A549 (cell line): ENCODE measurements around the gene SAMMSON. TPM values are rescaled to one million over a fixed set of nuclear protein-coding genes. Genes with fewer than 3 reads are reported as not detected.

Experiments
- ATAC-seq, 2 experiments: fragments of 200-7000 bp in 1 of 2; fragments of >200 bp in 1 of 2; cut with Nextera tagmentation in 1 of 2; cut with Tn5 transposase in 1 of 2; 3 replicates each; pipeline versions ENCODE4 v1.8.0 to v1.9.1; 2018 to 2020; ENCODE audit warnings: mild to moderate bottlenecking in 1 of 2, moderate library complexity in 1 of 2
- CTCF ChIA-PET: fragments of 300-600 bp; sonication (Branson Sonifier 250); formaldehyde crosslinking; extraction: SDS; loops from one replicate; lab custom pipeline; 2021; ENCODE audit warnings: antibody characterized with exemption, inconsistent platforms; lab: Yijun Ruan, JAX
- POLR2A ChIA-PET: fragments of 350-600 bp; formaldehyde crosslinking; extraction: SDS; loops from one replicate; lab custom pipeline; 2021; ENCODE audit warnings: antibody characterized with exemption, inconsistent platforms; lab: Yijun Ruan, JAX
- DNase-seq, 2 experiments: peaks; one replicate each; pipeline versions ENCODE4 v3.0.0 to v3.0.0-alpha.2; 2011 to 2016; ENCODE audit warnings: low read depth in 1 of 2, low spot score in 1 of 2
- FAIRE-seq: peaks from 2 replicates; lab custom pipeline; 2011; peaks lifted over from hg19 to GRCh38; lab: Jason Lieb, UNC
- H3K27ac ChIP-seq, 2 experiments: fragments of >200 bp; sonication (Bioruptor Twin); formaldehyde crosslinking; 3 replicates each; pipeline ENCODE4 v1.5.1; 2016 to 2017
- H3K4me1 ChIP-seq: fragments of >200 bp; sonication (Bioruptor Twin); formaldehyde crosslinking; 3 replicates; pipeline ENCODE4 v1.6.1; 2016
- H3K4me2 ChIP-seq: fragments of >200 bp; sonication (Bioruptor Twin); formaldehyde crosslinking; 3 replicates; pipeline ENCODE4 v1.6.1; 2016
- H3K4me3 ChIP-seq: fragments of >200 bp; sonication (Bioruptor Twin); formaldehyde crosslinking; 3 replicates; pipeline ENCODE4 v1.5.1; 2016
- H3K9me3 ChIP-seq: fragments of >200 bp; sonication (Bioruptor Twin); formaldehyde crosslinking; 3 replicates; pipeline ENCODE4 v1.6.1; 2016
- ATOH8 ChIP-seq: fragments of 250-450 bp; sonication (Bioruptor Pico); IDR thresholded peaks from 2 replicates; pipeline ENCODE4 v1.5.0; 2020; ENCODE audit warnings: low read depth, mild to moderate bottlenecking, moderate library complexity
- CBX8 ChIP-seq: fragments of 200-600 bp; sonication (generic); IDR thresholded peaks from 2 replicates; pipeline ENCODE4 v1.6.1; 2016
- CTCF ChIP-seq: fragments of >200 bp; sonication (Bioruptor Twin); formaldehyde crosslinking; IDR thresholded peaks from 3 replicates; pipeline ENCODE4 v1.5.1; 2016
- EHF ChIP-seq: fragments of 250-450 bp; sonication (Bioruptor Pico); IDR thresholded peaks from 2 replicates; pipeline ENCODE4 v1.5.0; 2020; ENCODE audit warnings: mild to moderate bottlenecking
- ELK1 ChIP-seq: fragments of 150-350 bp; IDR thresholded peaks from 2 replicates; pipeline ENCODE4 v1.6.1; 2014; ENCODE audit warnings: low read depth, mild to moderate bottlenecking, low read length
- ESRRA ChIP-seq: fragments of 150-350 bp; IDR thresholded peaks from 2 replicates; pipeline ENCODE4 v1.6.1; 2014; ENCODE audit warnings: mild to moderate bottlenecking, low read length, borderline replicate concordance
- FOXS1 ChIP-seq: fragments of 250-450 bp; sonication (Bioruptor Pico); IDR thresholded peaks from 2 replicates; pipeline ENCODE4 v1.5.0; 2020; ENCODE audit warnings: mild to moderate bottlenecking, moderate library complexity
- HDAC2 ChIP-seq: fragments of 200-600 bp; sonication (generic); IDR thresholded peaks from 2 replicates; pipeline ENCODE4 v1.6.1; 2016
- HES2 ChIP-seq: fragments of >200 bp; sonication (Bioruptor Twin); formaldehyde crosslinking; IDR thresholded peaks from 2 replicates; pipeline ENCODE4 v1.6.1; 2016
- HEYL ChIP-seq: fragments of 250-450 bp; sonication (Bioruptor Pico); IDR thresholded peaks from 2 replicates; pipeline ENCODE4 v1.8.0; 2021; ENCODE audit warnings: mild to moderate bottlenecking, moderate library complexity
- HOXB13 ChIP-seq: fragments of 250-450 bp; sonication (Bioruptor Pico); IDR thresholded peaks from 2 replicates; pipeline ENCODE4 v1.5.0; 2020; ENCODE audit warnings: low read depth, mild to moderate bottlenecking, moderate library complexity
- HOXB5 ChIP-seq: fragments of 250-450 bp; sonication (Bioruptor Pico); IDR thresholded peaks from 2 replicates; pipeline ENCODE4 v1.5.0; 2020; ENCODE audit warnings: mild to moderate bottlenecking, moderate library complexity
- JUN ChIP-seq, 2 experiments: fragments of >200 bp; sonication (Bioruptor Twin); formaldehyde crosslinking; IDR thresholded peaks; 2 replicates in 1 of 2; 3 replicates in 1 of 2; pipeline ENCODE4 v1.6.1; 2016 to 2017
- KDM1A ChIP-seq: fragments of 200-600 bp; sonication (generic); IDR thresholded peaks from 2 replicates; pipeline ENCODE4 v1.6.1; 2016; ENCODE audit warnings: low read depth, mild to moderate bottlenecking
- KDM5A ChIP-seq: fragments of 200-600 bp; sonication (generic); IDR thresholded peaks from 2 replicates; pipeline ENCODE4 v1.6.1; 2016; ENCODE audit warnings: antibody characterized with exemption, mild to moderate bottlenecking
- MAFK ChIP-seq: fragments of 450-650 bp; IDR thresholded peaks from 2 replicates; pipeline ENCODE4 v1.6.1; 2014; ENCODE audit not compliant: partially characterized antibody
- PBX3 ChIP-seq: IDR thresholded peaks from 2 replicates; pipeline ENCODE4 v1.6.1; 2012
- PHF8 ChIP-seq: fragments of 200-600 bp; sonication (generic); IDR thresholded peaks from 2 replicates; pipeline ENCODE4 v1.6.1; 2016; ENCODE audit warnings: low read depth, mild to moderate bottlenecking, antibody characterized with exemption, moderate library complexity, borderline replicate concordance
- RAD21 ChIP-seq, 2 experiments: fragments of >200 bp in 1 of 2; sonication (Bioruptor Twin) in 1 of 2; formaldehyde crosslinking in 1 of 2; IDR thresholded peaks in 1 of 2; conservative IDR thresholded peaks in 1 of 2; 2 replicates in 1 of 2; 3 replicates in 1 of 2; pipeline ENCODE4 v1.6.1; 2012 to 2018; ENCODE audit warnings: inconsistent platforms in 1 of 2
- RARB ChIP-seq: fragments of 250-450 bp; sonication (Bioruptor Pico); IDR thresholded peaks from 2 replicates; pipeline ENCODE4 v1.8.0; 2021; ENCODE audit warnings: mild to moderate bottlenecking, moderate library complexity
- RCOR1 ChIP-seq: fragments of 150-350 bp; IDR thresholded peaks from 2 replicates; pipeline ENCODE4 v1.6.1; 2014; ENCODE audit warnings: antibody characterized with exemption, low read length, low read depth
- RFX5 ChIP-seq: fragments of 450-650 bp; IDR thresholded peaks from 2 replicates; pipeline ENCODE4 v1.7.1; 2014; ENCODE audit warnings: antibody characterized with exemption, mild to moderate bottlenecking, moderate library complexity
- RNF2 ChIP-seq: fragments of 200-600 bp; sonication (generic); IDR thresholded peaks from 2 replicates; pipeline ENCODE4 v1.6.1; 2016; ENCODE audit warnings: low read depth, mild to moderate bottlenecking, antibody characterized with exemption, moderate library complexity, borderline replicate concordance
- TP53 ChIP-seq: fragments of 250-450 bp; sonication (Bioruptor Pico); IDR thresholded peaks from 2 replicates; pipeline ENCODE4 v1.5.0; 2021; ENCODE audit warnings: mild to moderate bottlenecking, moderate library complexity
- ZC3H11A ChIP-seq: fragments of 450-650 bp; IDR thresholded peaks from 2 replicates; pipeline ENCODE4 v1.6.1; 2014; ENCODE audit warnings: antibody characterized with exemption, mild to moderate bottlenecking
- ZFP36 ChIP-seq: fragments of 450-650 bp; IDR thresholded peaks from 2 replicates; pipeline ENCODE4 v1.6.1; 2014; ENCODE audit warnings: borderline replicate concordance; ENCODE audit not compliant: partially characterized antibody
- ZNF302 ChIP-seq: fragments of 250-450 bp; sonication (Bioruptor Pico); IDR thresholded peaks from 2 replicates; pipeline ENCODE4 v1.9.0; 2021; ENCODE audit warnings: inconsistent platforms, mild to moderate bottlenecking, moderate library complexity
- WGBS: methylation state at CpG from one replicate; pipeline ENCODE4 v1.1.6; 2017; ENCODE audit errors: missing lambda C conversion rate; 5-methylcytosine and 5-hydroxymethylcytosine counted together
- polyA plus RNA-seq, 4 experiments: library from polyadenylated mRNA; depleted of rRNA in 3 of 4; stranded (reverse); fragments of >200 nt; fragmentation: RNase III in 1 of 4; extraction: RNeasy Plus Mini Kit Qiagen cat#74134 plus additional on column Dnase treatment in 1 of 4; gene quantifications; 2 replicates in 3 of 4; 3 replicates in 1 of 4; pipeline ENCODE4 v1.2.3, GENCODE V29; 2011 to 2017
- TF ChIP-seq, protein P1 (sequence below): fragments of 250-450 bp; sonication (Bioruptor Pico); IDR thresholded peaks from 2 replicates; pipeline ENCODE4 v1.5.0; 2021; ENCODE audit warnings: mild to moderate bottlenecking, moderate library complexity, borderline replicate concordance
- TF ChIP-seq, protein P2 (sequence below): IDR thresholded peaks from 2 replicates; pipeline ENCODE4 v1.6.1; 2012

The SAMMSON gene
- polyA plus RNA-seq, 2 of the 4 experiments (the other 2 are of a cell fraction), result not detected

GRCh38 chr3:70075101-70075500 is 75.6 kb downstream of the SAMMSON start:
- CTCF ChIA-PET, result interaction anchor here (1.2 to 2.8 kb wide), 2 partner anchors 11 to 18 kb away, joined by 4 to 21 read pairs; no protein-coding TSS in a partner anchor
- WGBS, result 6% methylated on average over 2 of the region's 2 CpGs
- no peak for DNase-seq
- TF ChIP-seq TP53 (no peak), RARB (CRISPR knock-in tag) (no peak)
- H3K9me3 ChIP-seq, result peaks cover 10% of the 10 kb centered on the region; the same call in 2 of the 3 replicates
- no peak for ATAC-seq
- no peaks in the 10 kb centered on the region for H3K4me1 ChIP-seq
- H3K4me3 ChIP-seq, result no peak overlapping the region
- POLR2A ChIA-PET, result no interaction called here
- no peak for FAIRE-seq
- H3K4me2 ChIP-seq, result no peak overlapping the region
- H3K27ac ChIP-seq, result no peak overlapping the region

DNA sequence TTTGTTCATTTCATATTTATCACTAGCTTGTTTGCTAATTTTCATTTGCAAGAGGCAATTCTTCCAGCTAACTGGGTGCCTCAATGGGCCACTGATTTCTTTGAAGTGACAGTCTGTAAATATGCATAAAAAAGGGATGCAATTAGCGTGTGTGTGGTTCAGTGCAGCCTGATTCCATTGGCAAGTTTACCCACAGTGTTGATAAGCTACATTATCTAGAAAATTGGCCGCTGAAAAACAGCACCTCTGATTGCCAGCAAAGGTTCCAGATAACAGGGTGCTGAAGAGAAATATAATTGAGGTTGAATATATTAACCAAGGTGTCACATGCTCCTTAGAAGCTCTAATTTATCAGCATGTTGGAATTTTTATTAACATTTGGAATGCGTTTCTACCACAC is 76.9 kb downstream of the SAMMSON start:
- no peak overlapping the region for H3K27ac ChIP-seq
- FAIRE-seq, result no peak
- TF ChIP-seq FOXS1 (CRISPR knock-in tag), result no peak
- no peak for TF ChIP-seq PHF8
- no peak for TF ChIP-seq KDM1A
- no peak for TF ChIP-seq RCOR1
- no peak for TF ChIP-seq ATOH8
- no peak for TF ChIP-seq ZC3H11A
- no peak for TF ChIP-seq ZFP36
- no peak for TF ChIP-seq RNF2
- TF ChIP-seq EHF, result no peak
- TF ChIP-seq, protein P1, sequence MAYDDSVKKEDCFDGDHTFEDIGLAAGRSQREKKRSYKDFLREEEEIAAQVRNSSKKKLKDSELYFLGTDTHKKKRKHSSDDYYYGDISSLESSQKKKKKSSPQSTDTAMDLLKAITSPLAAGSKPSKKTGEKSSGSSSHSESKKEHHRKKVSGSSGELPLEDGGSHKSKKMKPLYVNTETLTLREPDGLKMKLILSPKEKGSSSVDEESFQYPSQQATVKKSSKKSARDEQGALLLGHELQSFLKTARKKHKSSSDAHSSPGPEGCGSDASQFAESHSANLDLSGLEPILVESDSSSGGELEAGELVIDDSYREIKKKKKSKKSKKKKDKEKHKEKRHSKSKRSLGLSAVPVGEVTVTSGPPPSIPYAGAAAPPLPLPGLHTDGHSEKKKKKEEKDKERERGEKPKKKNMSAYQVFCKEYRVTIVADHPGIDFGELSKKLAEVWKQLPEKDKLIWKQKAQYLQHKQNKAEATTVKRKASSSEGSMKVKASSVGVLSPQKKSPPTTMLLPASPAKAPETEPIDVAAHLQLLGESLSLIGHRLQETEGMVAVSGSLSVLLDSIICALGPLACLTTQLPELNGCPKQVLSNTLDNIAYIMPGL (CRISPR knock-in tag), result no peak
- TF ChIP-seq ELK1, result no peak
- TF ChIP-seq JUN (IDR thresholded peaks at IDR 0.05), result no peak
- TF ChIP-seq RFX5, result no peak
- TF ChIP-seq HDAC2, result no peak
- TF ChIP-seq, protein P2, sequence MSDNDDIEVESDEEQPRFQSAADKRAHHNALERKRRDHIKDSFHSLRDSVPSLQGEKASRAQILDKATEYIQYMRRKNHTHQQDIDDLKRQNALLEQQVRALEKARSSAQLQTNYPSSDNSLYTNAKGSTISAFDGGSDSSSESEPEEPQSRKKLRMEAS, result no peak
- TF ChIP-seq HOXB5 (CRISPR knock-in tag), result no peak
- no peak for TF ChIP-seq RAD21 (conservative IDR thresholded peaks at IDR 0.05 in 1 of 2, IDR thresholded peaks at IDR 0.05 in 1 of 2)
- TF ChIP-seq ESRRA, result no peak
- TF ChIP-seq, all 56 proteins: peak for 0
- POLR2A ChIA-PET, result no interaction called here
- Histone ChIP-seq H3K4me1 (no peaks in the 10 kb centered on the region), H3K9me3 (peaks cover 10% of the 10 kb centered on the region; the same call in 2 of the 3 replicates), H3K4me3 (no peak overlapping the region), H3K4me2 (no peak overlapping the region)
- ATAC-seq (no peak), DNase-seq (no peak)
- WGBS, result 40% methylated on average over 3 of the region's 3 CpGs
- CTCF ChIA-PET, result interaction anchor here (0.8 to 2.8 kb wide), 8 partner anchors 10 to 20 kb away, joined by 3 to 21 read pairs (median 4); no protein-coding TSS in a partner anchor

DNA sequence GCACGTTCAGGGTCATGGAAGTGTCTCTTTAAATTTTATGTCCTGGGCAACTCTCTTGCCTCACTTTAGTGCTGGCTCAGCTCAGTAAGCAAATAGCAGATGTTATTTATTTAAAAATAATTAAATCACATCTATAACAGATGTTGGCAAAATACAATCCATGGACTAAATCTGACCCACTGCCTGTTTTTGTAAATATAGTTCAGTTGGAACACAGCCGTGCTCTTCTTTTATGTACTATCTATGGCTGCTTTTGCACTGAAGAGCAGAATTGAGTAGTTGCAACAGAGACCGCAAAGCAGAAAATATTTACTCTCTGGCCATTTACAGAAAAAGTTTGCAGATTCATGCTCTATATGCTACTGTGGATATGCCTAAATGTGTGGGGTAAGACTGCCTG is 79.2 kb downstream of the SAMMSON start:
- 46% methylated on average over 3 of the region's 3 CpGs for WGBS
- FAIRE-seq (no peak), DNase-seq (no peak), ATAC-seq (no peak)
- H3K4me2 ChIP-seq, result no peak overlapping the region
- peaks cover 10% of the 10 kb centered on the region; the same call in 2 of the 3 replicates for H3K9me3 ChIP-seq
- ChIA-PET POLR2A (no interaction called here), CTCF (interaction anchor here (1.1 to 2.7 kb wide), 2 partner anchors 11 to 14 kb away, joined by 4 to 11 read pairs; no protein-coding TSS in a partner anchor)
- no peak overlapping the region for H3K27ac ChIP-seq
- H3K4me1 ChIP-seq, result no peaks in the 10 kb centered on the region
- H3K4me3 ChIP-seq, result no peak overlapping the region
- TF ChIP-seq PBX3, result no peak
- no peak for TF ChIP-seq CTCF
- TF ChIP-seq HES2, result no peak
- TF ChIP-seq MAFK, result no peak
- TF ChIP-seq RAD21 (conservative IDR thresholded peaks at IDR 0.05 in 1 of 2, IDR thresholded peaks at IDR 0.05 in 1 of 2), result no peak
- TF ChIP-seq KDM5A, result no peak
- TF ChIP-seq HEYL (CRISPR knock-in tag), result no peak
- TF ChIP-seq CBX8, result no peak
- no peak for TF ChIP-seq HOXB13 (CRISPR knock-in tag)
- no peak for TF ChIP-seq ZNF302 (CRISPR knock-in tag)
- no peak for TF ChIP-seq ESRRA
